GM10847 (cell line): ENCODE data around the gene FUBP3.

Source experiments
- POLR2A ChIP-seq: IDR thresholded peaks from 2 replicates; pipeline ENCODE4 v1.6.1; 2011; ENCODE audit not compliant: insufficient read length; ENCODE audit errors: extremely low read depth

FUBP3 gene

DNA sequence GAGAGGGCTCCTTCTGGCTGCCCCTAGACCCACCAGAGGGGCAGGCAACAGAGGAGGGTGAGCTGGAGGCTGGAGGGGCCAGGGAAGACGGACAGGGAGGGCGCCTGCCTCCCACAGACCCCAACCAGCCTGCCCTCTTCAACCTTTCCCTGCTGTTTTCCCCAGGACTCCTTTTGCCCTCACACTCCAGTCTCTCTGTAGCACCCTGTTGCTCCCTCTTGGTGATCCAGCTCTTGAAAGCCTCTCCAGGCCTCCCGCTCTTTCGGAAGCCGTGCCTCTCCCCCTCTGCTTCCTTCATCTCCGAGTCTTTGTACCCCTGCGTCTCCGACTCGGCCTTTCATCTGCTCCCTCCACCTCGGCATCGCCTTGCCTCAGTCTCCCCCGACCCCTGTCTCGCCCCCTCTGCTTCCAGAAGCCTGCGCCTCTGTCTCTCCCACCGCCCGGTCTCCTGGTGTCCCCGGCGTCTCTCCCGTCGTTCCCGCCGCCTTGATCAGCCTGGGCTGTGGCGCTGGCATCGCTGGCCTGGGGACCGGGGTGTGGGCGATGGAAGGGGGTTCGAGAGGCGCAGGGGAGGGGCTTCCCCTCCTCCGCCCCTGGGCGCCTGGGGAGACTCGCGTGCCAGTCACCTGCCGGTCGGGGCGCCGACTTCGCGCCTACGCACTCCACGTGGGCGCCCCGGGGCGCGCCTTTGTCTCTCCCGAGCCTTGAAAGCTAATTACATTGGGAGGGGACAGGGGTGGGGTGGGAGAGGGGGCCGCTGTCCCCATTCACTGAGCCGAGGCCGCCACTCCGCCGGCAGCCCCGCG, 79.7 kb downstream of the FUBP3 start:
- TF ChIP-seq POLR2A: no peak

DNA sequence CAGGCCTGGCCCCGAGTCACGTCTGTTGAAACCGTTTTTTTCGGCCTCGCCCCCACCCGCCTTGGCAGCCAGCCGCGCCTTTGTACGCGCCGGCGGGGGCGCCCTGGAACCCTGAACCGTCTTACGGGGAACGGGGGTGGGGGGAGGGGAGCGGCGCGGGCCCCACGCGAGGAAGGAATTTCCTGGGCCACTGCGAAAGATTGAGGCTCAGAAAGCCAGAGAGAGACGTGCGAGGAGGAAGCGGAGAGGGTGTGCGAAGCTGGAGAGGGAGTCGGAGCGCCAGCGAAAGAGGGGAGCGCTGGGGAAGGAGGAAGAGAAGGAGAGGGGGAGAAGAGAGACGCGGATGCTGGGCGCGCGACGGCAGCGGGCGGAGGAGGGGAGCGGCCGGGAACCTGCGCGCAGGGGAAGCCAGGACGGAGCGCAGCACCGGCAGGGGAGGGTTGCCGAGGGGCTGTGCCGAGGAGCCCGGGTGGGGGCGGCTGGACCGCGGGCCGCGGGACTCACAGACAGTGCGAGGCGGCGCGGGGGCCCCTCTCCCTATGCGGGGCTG, 80.4 kb downstream of the FUBP3 start:
- TF ChIP-seq POLR2A: no peak

DNA sequence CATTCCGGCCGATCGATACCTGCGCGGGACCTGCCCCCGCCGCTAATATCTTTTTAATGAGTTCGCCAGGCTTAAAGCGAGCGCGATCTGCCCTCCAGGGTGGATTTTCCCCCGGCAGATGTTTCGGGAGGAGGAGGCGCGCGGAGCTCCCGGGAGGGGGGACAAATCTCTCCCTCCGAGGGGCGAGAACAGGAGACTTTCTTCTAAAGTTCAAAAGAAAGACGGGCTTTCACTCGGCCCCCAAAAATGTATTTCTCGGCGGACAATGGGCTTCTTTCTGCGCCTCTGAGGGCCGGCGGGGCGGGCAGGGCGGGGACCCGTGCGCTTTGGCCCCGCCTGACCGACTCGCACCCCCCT, 80.9 kb downstream of the FUBP3 start:
- TF ChIP-seq POLR2A: no peak

DNA sequence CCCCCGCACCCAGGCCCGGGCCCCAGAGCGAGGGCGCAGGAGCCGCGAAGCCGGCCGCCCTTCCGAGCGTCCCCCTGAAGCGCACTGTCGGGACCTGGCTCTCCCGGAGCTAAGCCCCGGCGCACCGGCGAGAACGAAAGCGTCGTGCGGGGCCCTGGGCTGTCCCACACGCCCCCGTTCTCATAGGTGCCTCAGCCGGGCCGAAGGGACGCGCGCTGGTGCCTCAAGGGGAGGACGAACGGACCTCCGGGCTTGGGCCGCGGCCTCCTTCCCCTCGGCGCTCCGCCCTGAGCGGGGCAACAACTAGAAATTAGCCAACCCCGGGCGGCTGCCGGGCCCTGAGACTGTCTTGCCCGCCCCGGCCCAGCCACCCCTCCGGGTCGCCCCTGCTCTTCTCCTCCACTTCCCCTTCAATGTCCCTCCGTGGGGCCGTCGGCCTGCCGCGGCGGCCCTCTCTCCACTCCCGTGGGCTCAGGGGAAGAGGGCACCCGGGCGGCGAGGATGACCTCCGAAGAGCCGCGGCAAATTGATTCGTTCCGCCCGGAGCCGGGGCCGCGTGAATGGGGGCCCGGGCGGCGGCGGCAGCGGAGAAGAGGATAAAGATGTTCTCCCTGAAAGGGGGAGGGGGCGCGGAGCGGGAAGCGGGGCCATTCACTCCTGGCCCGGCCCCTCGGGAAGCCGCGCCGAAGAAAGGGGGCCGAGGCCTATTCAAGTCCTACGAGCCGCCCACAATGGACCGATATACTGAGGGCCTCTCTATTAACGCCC, 81.5 kb downstream of the FUBP3 start:
- TF ChIP-seq POLR2A: no peak

DNA sequence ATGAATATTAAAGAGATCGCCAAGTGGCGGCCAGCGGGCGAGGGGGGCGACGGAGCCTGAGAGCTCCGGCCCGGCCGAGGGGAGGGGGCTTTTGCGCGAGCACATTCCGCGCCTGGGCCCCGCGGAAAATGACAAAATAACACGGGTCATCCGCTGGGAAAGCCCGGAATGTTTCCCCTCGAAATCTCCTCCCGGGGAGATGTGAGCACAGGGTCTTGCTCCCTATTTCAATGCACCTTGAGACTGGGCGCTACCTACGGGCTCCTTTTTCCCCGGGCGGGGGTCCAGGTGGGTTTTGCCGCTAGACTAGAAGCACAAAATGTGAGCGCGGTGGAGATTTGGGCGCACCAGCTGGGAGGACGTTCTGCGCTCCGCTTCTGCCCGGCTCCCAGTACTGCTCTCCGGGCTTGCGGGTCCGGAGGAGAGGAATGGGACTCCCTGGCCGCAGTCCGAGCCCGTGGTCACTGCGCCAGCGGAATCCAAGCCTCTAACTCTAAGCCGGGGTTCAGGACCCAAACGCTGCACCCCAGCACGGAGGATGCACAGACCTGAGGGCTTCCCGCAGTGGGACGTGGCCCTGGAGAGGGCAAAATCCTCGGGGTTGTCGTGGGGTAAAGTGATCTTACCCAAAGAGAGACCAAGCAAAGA, 82.2 kb downstream of the FUBP3 start:
- no peak for TF ChIP-seq POLR2A

DNA sequence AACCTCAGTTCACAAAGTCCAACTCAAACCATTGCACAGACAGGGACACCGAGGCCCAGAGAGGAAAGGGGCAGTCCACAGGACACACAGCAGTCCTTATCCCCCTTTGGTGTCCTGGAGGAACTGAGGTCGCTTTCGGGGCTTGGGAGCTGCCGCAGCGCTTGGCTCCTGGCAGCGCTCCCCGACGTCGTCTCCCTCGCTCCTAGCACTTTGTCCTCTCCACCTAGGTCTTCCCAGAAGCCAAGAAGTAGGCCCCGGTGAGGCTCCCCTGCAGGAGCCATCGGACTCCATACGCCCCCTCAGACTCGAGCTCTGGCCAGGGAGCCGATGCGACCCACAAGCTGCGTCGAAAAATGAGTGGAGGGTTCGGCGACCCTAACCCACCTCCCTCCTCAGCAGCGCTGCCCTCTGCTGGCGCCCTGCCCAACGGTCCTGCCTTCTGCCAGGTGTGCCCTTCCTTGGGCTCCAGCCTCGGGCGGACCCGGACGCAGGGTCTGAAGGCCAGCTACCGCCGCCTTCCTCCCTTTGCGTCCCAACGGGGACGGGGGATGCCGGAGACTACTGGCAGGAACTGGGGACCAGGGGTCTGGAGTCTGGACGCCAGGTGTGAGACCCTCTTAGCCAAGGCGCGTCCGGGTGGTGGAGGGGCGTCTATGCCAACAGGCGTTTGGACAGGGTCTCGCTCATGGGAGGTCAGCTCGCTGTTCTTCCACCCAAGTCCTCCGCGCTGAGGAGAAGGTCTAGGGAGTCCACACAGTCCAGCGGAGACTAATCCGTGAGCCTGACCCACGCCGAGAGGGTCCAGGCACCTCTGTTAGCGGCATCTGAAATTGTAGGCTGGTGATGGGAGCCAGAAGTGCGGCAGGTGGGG, 83.0 kb downstream of the FUBP3 start:
- TF ChIP-seq POLR2A: no peak

DNA sequence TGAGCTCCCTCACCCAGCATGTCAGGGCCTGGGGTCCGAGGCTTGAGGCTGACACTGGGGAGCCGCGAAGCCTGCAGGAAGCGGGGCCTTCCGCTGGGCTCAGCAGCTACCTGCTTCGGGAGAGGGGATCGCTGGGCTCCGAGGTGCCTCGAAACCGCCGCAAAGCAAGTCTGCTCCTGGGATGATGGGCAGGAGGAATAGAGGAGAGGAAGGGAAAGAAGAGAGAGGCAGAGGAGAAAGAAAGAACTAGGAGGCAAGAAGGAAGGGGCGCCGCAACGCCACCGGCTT, 83.5 kb downstream of the FUBP3 start:
- TF ChIP-seq POLR2A: no peak

DNA sequence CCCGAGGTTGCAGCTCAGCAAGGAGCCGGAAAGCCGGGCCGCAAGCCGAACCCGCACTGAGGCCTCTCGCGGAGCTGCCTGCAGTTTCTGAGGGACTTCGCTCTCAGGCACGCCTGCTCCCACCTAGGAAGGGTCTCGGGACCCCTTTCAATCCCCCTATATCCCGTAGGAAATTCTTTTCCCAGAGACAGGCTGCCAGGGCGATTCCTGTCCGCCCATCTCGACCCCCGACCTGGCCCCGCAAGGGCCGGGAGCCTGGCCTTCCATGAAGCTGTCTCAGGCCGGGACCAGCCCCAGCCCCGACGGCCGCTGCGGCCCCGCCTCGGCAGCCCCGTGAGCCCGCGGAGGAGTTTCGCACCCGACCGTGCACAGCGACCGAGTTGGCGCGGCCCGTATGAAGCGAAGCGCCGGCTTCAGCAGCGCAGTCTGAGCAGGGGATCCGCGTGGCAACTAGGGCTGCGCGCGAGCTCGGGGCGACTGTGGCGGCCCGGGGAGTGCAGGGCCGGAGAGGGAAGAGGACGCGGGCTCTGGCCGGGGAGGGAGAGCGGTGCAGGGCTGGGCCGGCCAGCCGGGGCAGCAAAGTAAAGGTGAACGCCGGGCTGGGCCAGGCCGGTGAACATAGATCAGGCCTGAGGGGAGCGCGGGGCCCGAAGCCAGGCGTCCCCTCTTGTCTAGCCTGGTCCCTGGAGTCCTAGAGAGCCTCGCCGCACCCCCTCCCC, 84.0 kb downstream of the FUBP3 start:
- TF ChIP-seq POLR2A: no peak

DNA sequence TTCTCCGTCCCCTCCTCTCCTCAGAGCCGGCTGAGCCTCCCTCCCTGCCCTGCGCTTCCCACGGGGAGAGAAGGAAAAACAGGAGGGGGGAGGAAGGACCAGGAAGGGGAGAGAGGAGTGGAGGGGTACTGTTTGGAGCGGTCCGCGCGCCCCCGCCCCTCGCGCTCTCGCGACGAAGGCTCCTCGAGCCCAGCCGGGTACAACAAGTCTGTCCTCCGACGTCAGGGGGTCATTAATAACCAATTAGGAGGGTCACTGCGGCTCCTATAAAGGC, 84.5 kb downstream of the FUBP3 start:
- TF ChIP-seq POLR2A: no peak

DNA sequence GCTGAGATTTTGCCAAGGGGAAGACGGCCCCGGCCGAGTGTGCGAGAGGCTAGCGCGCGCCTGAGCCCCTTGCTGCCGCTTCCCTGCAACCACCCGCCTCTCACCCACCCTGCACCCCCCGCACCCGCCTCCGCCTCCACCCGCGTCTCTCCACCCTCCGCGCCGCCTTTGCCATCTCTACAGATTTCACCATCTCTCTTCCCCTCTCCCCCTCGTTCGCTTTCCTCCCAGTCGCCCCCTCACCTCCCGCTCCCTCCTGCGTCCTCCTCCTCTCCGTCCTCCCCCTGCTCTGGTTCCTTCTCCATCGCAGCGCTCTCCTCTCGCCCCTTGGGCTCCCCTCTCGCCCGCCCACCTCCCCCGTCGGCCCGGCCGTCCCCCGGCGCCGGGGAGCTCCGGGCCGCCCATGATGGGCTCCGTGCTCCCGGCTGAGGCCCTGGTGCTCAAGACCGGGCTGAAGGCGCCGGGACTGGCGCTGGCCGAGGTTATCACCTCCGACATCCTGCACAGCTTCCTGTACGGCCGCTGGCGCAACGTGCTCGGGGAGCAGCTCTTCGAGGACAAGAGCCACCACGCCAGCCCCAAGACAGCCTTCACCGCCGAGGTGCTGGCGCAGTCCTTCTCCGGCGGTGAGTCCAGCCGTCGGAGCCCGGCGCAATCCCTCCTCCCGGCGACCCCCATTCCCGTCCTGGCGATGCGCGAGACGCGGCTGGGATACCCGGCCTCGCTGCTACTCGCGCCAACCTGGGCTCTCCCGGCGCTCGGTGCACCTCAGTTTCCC, 85.1 kb downstream of the FUBP3 start, which contains the start of gene PRDM12:
TSS of gene PRDM12 (plus strand) at position 344 of the 778 bp plus-strand sequence. CDS start at position 404, 60 bp downstream.
- TF ChIP-seq POLR2A: no peak

DNA sequence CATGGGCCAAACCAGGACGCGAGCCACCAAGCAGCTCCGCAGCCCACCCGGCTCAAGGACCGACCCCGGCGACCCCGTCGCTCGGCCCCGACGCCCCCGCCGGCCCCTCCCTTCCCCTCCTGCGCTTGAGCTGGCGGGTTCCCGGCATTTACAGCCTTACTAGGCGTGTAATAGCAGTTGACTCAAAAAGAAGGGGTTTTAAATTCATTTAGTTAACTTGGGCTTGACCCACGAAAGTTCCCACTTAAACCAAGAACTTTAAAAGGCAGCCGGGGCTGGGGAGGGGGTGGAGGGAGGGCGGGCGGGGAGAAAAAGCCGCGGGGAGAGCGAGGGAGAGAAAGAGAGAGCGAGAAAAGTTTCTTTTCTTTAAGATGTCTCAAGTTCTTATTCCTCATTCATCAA, 85.7 kb downstream of the FUBP3 start:
- TF ChIP-seq POLR2A: no peak

DNA sequence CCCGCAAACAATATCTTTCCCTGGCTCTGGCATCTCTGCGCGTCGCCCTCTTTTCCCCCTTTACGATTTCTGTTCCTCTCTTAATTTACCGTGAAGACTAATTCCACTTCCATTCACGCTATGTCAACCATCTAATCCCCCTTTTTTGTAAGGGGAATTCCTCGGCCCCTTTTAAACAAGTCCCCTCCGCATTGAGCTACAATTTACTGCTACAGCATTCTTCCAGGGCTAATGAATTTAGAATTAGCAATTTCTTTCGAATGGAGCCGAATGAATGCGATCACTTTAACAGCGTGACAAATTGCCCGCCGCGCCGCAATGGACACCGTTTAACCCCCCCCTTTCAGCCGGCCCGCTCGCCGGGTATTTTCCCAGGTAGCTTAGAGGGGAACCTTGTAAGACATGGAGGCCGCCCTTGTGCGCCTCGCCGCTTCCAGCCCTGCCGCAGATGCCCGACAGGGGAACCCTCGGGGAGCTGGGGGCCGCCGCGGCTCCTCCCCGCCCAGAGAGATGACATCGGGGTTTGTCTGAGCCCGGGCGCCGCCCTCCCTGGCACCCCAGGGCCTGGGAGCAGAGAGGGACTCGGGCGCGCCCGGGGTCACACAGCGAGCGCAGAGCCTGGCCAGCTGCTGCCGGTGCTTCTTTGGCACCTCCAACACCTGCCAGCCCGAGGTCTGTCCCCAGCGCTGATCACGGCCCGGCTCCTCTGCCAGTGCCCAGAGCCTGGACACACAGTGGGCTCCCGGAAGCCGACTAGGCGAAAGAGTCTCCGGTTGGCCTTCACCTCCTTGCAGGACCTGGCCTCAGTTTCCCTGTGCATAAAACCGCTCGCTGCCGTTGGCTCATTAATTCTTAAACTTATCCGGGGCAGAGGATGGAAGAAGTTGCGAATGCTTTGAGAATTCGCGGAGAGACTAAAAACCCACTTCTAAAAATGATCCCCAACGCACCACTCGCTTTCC, 86.3 kb downstream of the FUBP3 start:
- no peak for TF ChIP-seq POLR2A
